T-helper 1 cell treated with Interleukin-12 subunit alpha and Interleukin-12 subunit beta and Interleukin-4 antibody, amounts not matched to agents 30 μg/mL and 1 μg/mL, for 36 hours (primary cell): ENCODE results near the gene PRKG1.

ENCODE experiments used
- H3K27ac Mint-ChIP-seq: one replicate; pipeline ENCODE4 v1.8.0; 2021; ENCODE audit warnings: mild to moderate bottlenecking, mixed read lengths
- H3K27me3 Mint-ChIP-seq: one replicate; pipeline ENCODE4 v1.8.0; 2021; ENCODE audit warnings: low read depth, mixed read lengths
- H3K36me3 Mint-ChIP-seq: one replicate; pipeline ENCODE4 v1.8.0; 2021; ENCODE audit warnings: low read depth, mixed read lengths
- H3K4me1 Mint-ChIP-seq: one replicate; pipeline ENCODE4 v1.8.0; 2021; ENCODE audit warnings: low read depth, mixed read lengths
- H3K4me3 Mint-ChIP-seq: one replicate; pipeline ENCODE4 v1.8.0; 2021; ENCODE audit warnings: mild to moderate bottlenecking, moderate library complexity, mixed read lengths
- H3K9me3 Mint-ChIP-seq: one replicate; pipeline ENCODE4 v1.8.0; 2021; ENCODE audit warnings: mixed read lengths

PRKG1 gene

GRCh38 chr10:52319926-52320325 is 1245.6 kb downstream of the PRKG1 start:
- H3K4me1 Mint-ChIP-seq: no peaks in the 10 kb centered on the region
- no peak overlapping the region for H3K27ac Mint-ChIP-seq
- peaks cover 18% of the 10 kb centered on the region for H3K27me3 Mint-ChIP-seq
- H3K9me3 Mint-ChIP-seq: no peaks in the 10 kb centered on the region
- H3K36me3 Mint-ChIP-seq: no peaks in the 10 kb centered on the region
- no peak overlapping the region for H3K4me3 Mint-ChIP-seq

- Mint-ChIP-seq H3K36me3 (no peaks in the 10 kb centered on the region), H3K27ac (no peak overlapping the region), H3K9me3 (no peaks in the 10 kb centered on the region), H3K4me3 (no peak overlapping the region), H3K4me1 (no peaks in the 10 kb centered on the region), H3K27me3 (no peaks in the 10 kb centered on the region)
Observed at GRCh38 chr10:52322323-52322722, 1248.0 kb downstream of the PRKG1 start.

- no peaks in the 10 kb centered on the region for H3K27me3 Mint-ChIP-seq
- no peaks in the 10 kb centered on the region for H3K9me3 Mint-ChIP-seq
- H3K36me3 Mint-ChIP-seq: no peaks in the 10 kb centered on the region
Observed at GRCh38 chr10:52322936-52323335, 1248.6 kb downstream of the PRKG1 start.

GRCh38 chr10:52326382-52326781 is 1252.1 kb downstream of the PRKG1 start:
- H3K4me3 Mint-ChIP-seq: no peak overlapping the region
- no peaks in the 10 kb centered on the region for H3K36me3 Mint-ChIP-seq
- H3K9me3 Mint-ChIP-seq: no peaks in the 10 kb centered on the region
- H3K27me3 Mint-ChIP-seq: no peaks in the 10 kb centered on the region
- H3K27ac Mint-ChIP-seq: no peak overlapping the region
- H3K4me1 Mint-ChIP-seq: no peaks in the 10 kb centered on the region

More at GRCh38 chr10:52322936-52323335, 1248.6 kb downstream of the PRKG1 start:
- Mint-ChIP-seq H3K4me1 (no peaks in the 10 kb centered on the region), H3K4me3 (no peak overlapping the region), H3K27ac (no peak overlapping the region)

- H3K27ac Mint-ChIP-seq: no peak overlapping the region
- no peaks in the 10 kb centered on the region for H3K27me3 Mint-ChIP-seq
- no peak overlapping the region for H3K4me3 Mint-ChIP-seq
- no peaks in the 10 kb centered on the region for H3K36me3 Mint-ChIP-seq
- H3K9me3 Mint-ChIP-seq: no peaks in the 10 kb centered on the region
- H3K4me1 Mint-ChIP-seq: no peaks in the 10 kb centered on the region
Observed at GRCh38 chr10:52331638-52332364, 1257.5 kb downstream of the PRKG1 start.

- Mint-ChIP-seq H3K9me3 (no peaks in the 10 kb centered on the region), H3K27me3 (no peaks in the 10 kb centered on the region), H3K36me3 (no peaks in the 10 kb centered on the region), H3K4me1 (no peaks in the 10 kb centered on the region), H3K27ac (no peak overlapping the region), H3K4me3 (no peak overlapping the region)
Observed at GRCh38 chr10:52332815-52333214, 1258.5 kb downstream of the PRKG1 start.

- no peak overlapping the region for H3K4me3 Mint-ChIP-seq
- no peaks in the 10 kb centered on the region for H3K4me1 Mint-ChIP-seq
- H3K27ac Mint-ChIP-seq: no peak overlapping the region
- no peaks in the 10 kb centered on the region for H3K27me3 Mint-ChIP-seq
- H3K9me3 Mint-ChIP-seq: no peaks in the 10 kb centered on the region
- no peaks in the 10 kb centered on the region for H3K36me3 Mint-ChIP-seq
Observed at GRCh38 chr10:52334595-52334994, 1260.3 kb downstream of the PRKG1 start.

- no peak overlapping the region for H3K27ac Mint-ChIP-seq
- H3K4me3 Mint-ChIP-seq: no peak overlapping the region
- no peaks in the 10 kb centered on the region for H3K9me3 Mint-ChIP-seq
- no peaks in the 10 kb centered on the region for H3K27me3 Mint-ChIP-seq
- no peaks in the 10 kb centered on the region for H3K4me1 Mint-ChIP-seq
- no peaks in the 10 kb centered on the region for H3K36me3 Mint-ChIP-seq
Observed at GRCh38 chr10:52335665-52336064, 1261.4 kb downstream of the PRKG1 start.

- Mint-ChIP-seq H3K27ac (no peak overlapping the region), H3K27me3 (no peaks in the 10 kb centered on the region), H3K4me1 (no peaks in the 10 kb centered on the region), H3K36me3 (no peaks in the 10 kb centered on the region), H3K9me3 (no peaks in the 10 kb centered on the region), H3K4me3 (no peak overlapping the region)
Observed at GRCh38 chr10:52337225-52337624, 1262.9 kb downstream of the PRKG1 start.

- no peak overlapping the region for H3K4me3 Mint-ChIP-seq
- no peaks in the 10 kb centered on the region for H3K27me3 Mint-ChIP-seq
- no peaks in the 10 kb centered on the region for H3K4me1 Mint-ChIP-seq
- no peaks in the 10 kb centered on the region for H3K36me3 Mint-ChIP-seq
- no peak overlapping the region for H3K27ac Mint-ChIP-seq
- no peaks in the 10 kb centered on the region for H3K9me3 Mint-ChIP-seq
Observed at GRCh38 chr10:52343439-52343838, 1269.2 kb downstream of the PRKG1 start.

GRCh38 chr10:52346394-52347326 is 1272.4 kb downstream of the PRKG1 start:
- H3K27me3 Mint-ChIP-seq: no peaks in the 10 kb centered on the region
- no peaks in the 10 kb centered on the region for H3K36me3 Mint-ChIP-seq
- no peak overlapping the region for H3K4me3 Mint-ChIP-seq
- peaks cover 3% of the 10 kb centered on the region for H3K9me3 Mint-ChIP-seq
- no peak overlapping the region for H3K27ac Mint-ChIP-seq
- H3K4me1 Mint-ChIP-seq: no peaks in the 10 kb centered on the region

GRCh38 chr10:52347327-52347667 is 1273.0 kb downstream of the PRKG1 start:
- no peak overlapping the region for H3K27ac Mint-ChIP-seq
- H3K36me3 Mint-ChIP-seq: no peaks in the 10 kb centered on the region
- no peak overlapping the region for H3K4me3 Mint-ChIP-seq
- H3K27me3 Mint-ChIP-seq: no peaks in the 10 kb centered on the region
- H3K9me3 Mint-ChIP-seq: peaks cover 3% of the 10 kb centered on the region
- no peaks in the 10 kb centered on the region for H3K4me1 Mint-ChIP-seq
